Eye (tissue), 1 donor: ENCODE measurements around the gene TMC7.

Experiments
- DNase-seq: peaks from one replicate; pipeline ENCODE4 v3.0.0-alpha.2; 2015

Gene TMC7

GRCh38 chr16:19033761-19034160 is 50.0 kb downstream of the TMC7 start:
- DNase-seq, result no peak

GRCh38 chr16:19040400-19040799 is 56.7 kb downstream of the TMC7 start:
- DNase-seq, result no peak

GRCh38 chr16:19044769-19045168 is 61.0 kb downstream of the TMC7 start:
- no peak for DNase-seq

- no peak for DNase-seq
Measured at GRCh38 chr16:19046062-19046461, 62.3 kb downstream of the TMC7 start.

GRCh38 chr16:19062706-19063105 is 79.0 kb downstream of the TMC7 start:
- DNase-seq, result no peak

- DNase-seq, result no peak
Measured at GRCh38 chr16:19066988-19067348, 83.2 kb downstream of the TMC7 start.

- peak; percentile 100 for DNase-seq
Measured at GRCh38 chr16:19067349-19068236, 83.9 kb downstream of the TMC7 start, which contains the start of gene COQ7. Gene COQ7 (plus strand): TSS chr16:19067614. CDS start chr16:19067665, 51 bp downstream.

- DNase-seq, result peak; percentile 30
Measured at GRCh38 chr16:19068237-19068815, 84.6 kb downstream of the TMC7 start.

- DNase-seq, result peak; percentile 57
Measured at GRCh38 chr16:19071811-19072777, 88.4 kb downstream of the TMC7 start.

GRCh38 chr16:19073344-19073743 is 89.6 kb downstream of the TMC7 start:
- DNase-seq, result no peak

GRCh38 chr16:19073863-19074262 is 90.1 kb downstream of the TMC7 start:
- no peak for DNase-seq

GRCh38 chr16:19075511-19075910 is 91.8 kb downstream of the TMC7 start:
- no peak for DNase-seq

GRCh38 chr16:19077879-19078278 is 94.1 kb downstream of the TMC7 start:
- DNase-seq, result no peak

- DNase-seq, result no peak
Measured at GRCh38 chr16:19083670-19084069, 99.9 kb downstream of the TMC7 start.

GRCh38 chr16:19084139-19084538 is 100.4 kb downstream of the TMC7 start:
- DNase-seq, result no peak

GRCh38 chr16:19084879-19085278 is 101.1 kb downstream of the TMC7 start:
- DNase-seq, result no peak

GRCh38 chr16:19085679-19086200 is 102.0 kb downstream of the TMC7 start:
- no peak for DNase-seq

GRCh38 chr16:19086322-19087199 is 102.8 kb downstream of the TMC7 start:
- peak; percentile 94 for DNase-seq

- DNase-seq, result no peak
Measured at GRCh38 chr16:19088341-19088916, 104.7 kb downstream of the TMC7 start.

- DNase-seq, result no peak
Measured at GRCh38 chr16:19089410-19089955, 105.7 kb downstream of the TMC7 start.

- DNase-seq, result no peak
Measured at GRCh38 chr16:19090916-19091315, 107.2 kb downstream of the TMC7 start.
